GM18498 (cell line): Measurements from ENCODE around the gene CLNK.
A peak's percentile ranks its signal among the peaks of the same experiment; 100 is the strongest.

Experiments used
- ATAC-seq: cut with Tn5 transposase; IDR thresholded peaks from one replicate; pipeline ENCODE4 v1.9.1; 2021; ENCODE audit warnings: mild to moderate bottlenecking, moderate library complexity; ENCODE audit not compliant: unreplicated experiment

CLNK gene

GRCh38 chr4:10701702-10702460 is 17.3 kb upstream of the CLNK start:
- no peak for ATAC-seq

GRCh38 chr4:10701161-10701560 is 16.6 kb upstream of the CLNK start:
- ATAC-seq = no peak

GRCh38 chr4:10698172-10698571 is 13.6 kb upstream of the CLNK start:
- ATAC-seq = no peak

DNA sequence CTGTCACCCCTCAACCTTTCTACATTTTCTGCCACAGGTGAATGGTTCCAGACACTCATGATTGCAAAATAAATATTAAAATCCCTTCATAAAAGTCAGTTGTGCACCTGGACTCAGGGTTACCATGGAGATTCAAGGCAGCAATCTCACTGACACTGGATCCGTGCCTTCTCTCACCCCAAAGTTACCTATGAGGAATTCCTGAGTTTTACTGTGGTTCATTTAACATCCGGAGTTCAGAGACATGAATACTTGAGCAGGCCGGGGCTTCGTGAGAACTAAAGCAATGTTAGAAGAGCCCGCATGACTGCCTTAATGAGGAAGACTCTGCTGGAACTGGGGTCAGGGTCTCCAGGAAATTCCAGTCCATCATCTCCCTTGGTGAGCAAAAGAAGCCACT is 12.5 kb upstream of the CLNK start:
- no peak for ATAC-seq

- no peak for ATAC-seq
Measured at GRCh38 chr4:10696253-10696652, 11.7 kb upstream of the CLNK start.

GRCh38 chr4:10694828-10695209 is 10.3 kb upstream of the CLNK start:
- ATAC-seq = no peak

DNA sequence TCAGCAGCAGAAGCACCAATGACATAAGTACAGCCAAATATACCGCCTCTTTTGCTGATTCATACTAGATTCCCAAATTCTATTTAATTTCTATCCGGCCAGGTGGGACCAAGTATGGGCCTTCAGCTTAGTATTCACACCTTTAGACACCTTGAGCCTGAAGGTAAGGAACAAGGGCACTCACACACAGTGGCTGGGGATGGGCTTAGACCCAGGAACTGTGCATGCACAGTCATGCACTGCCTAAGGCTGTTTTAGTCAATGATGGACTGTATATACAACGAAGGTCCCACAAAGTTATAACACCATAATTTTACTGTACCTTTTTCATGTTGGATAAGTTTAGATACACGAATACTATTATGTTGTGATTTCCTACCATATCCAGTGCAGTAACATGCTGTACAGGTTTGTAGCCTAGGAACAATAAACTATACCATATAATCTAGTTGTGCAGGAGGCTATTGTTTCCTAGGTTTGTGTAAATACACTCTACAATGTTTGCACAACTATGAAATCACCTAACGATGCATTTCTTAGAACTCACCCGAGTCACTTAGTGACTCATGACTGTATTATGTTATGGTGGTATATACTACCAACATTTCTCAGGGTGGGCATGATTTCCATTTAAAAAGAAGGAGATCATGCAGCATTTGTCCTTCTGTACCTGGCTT is 9.7 kb upstream of the CLNK start:
- no peak for ATAC-seq

GRCh38 chr4:10691651-10692050 is 7.1 kb upstream of the CLNK start:
- ATAC-seq = no peak

DNA sequence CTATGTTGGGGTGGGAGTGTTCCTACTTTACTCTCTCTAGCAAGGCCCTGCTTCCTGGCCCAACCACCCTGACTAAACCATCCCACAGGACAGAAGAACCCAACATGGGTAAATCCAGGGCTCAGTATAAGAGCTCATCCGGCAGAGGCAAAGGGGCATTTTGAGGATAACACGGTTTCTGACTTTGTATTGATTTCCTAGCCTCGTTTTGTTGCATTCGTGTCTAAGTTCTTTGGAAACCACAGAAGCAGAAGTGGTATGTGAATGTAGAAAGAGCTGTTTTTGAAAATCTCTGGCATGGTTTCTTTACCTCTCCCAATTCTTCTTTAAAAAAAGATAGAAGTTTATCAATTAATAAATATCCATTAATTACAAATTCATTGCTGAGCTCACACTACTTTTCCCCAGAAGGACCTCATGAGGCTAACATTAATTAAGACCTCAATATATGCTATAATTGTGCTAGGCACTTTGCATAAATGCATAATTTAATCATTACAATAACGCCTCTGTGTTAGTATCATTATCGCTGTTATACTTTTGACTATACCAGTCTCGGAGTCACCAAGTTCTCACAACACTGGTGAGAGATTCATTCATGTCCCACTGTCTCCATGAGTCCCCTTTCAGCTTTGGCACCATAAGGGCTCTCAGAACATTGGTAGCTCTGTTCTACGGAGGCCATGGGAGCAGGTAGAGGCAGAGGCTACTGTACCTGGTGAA is 5.8 kb upstream of the CLNK start:
- peak; percentile 49 for ATAC-seq

- ATAC-seq = no peak
Measured at GRCh38 chr4:10688846-10689245, 4.3 kb upstream of the CLNK start.

- ATAC-seq = peak; percentile 42
Measured at GRCh38 chr4:10688022-10688421, 3.5 kb upstream of the CLNK start.

- ATAC-seq = no peak
Measured at GRCh38 chr4:10687526-10687925, 3.0 kb upstream of the CLNK start.

- no peak for ATAC-seq
Measured at GRCh38 chr4:10682397-10682796, 2.2 kb downstream of the CLNK start.

- peak; percentile 48 for ATAC-seq
Measured at GRCh38 chr4:10677796-10678497, 6.6 kb downstream of the CLNK start.

DNA sequence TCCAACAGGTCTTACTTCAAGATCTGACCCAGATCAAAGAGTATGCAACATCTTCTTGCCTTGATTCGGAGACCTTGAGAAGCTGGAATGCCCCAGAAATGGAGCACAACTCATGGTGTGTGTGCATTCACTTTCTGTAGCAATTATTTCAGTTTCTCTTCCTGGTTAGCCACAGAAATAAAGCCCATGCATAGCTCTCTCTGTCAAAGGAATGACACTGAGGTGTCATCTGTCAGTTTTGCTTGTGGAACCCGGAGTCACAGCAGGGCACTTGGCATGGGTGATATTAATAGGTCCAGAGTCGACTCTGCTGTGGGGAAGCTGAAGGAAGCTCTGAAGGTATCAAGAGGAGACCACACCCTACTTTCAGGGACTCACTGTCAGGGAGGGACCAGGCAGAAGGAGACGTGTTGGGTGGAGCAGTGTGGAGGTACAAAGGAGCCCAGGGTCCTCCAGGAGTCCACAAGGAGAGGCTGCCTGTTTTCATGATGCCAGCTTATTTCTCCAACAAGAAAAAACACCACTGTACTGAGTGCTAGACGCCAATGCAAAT is 10.7 kb downstream of the CLNK start:
- peak; percentile 78 for ATAC-seq

GRCh38 chr4:10672379-10672778 is 12.2 kb downstream of the CLNK start:
- ATAC-seq = no peak

- no peak for ATAC-seq
Measured at GRCh38 chr4:10671799-10672198, 12.8 kb downstream of the CLNK start.

GRCh38 chr4:10671366-10671765 is 13.2 kb downstream of the CLNK start:
- peak; percentile 90 for ATAC-seq

DNA sequence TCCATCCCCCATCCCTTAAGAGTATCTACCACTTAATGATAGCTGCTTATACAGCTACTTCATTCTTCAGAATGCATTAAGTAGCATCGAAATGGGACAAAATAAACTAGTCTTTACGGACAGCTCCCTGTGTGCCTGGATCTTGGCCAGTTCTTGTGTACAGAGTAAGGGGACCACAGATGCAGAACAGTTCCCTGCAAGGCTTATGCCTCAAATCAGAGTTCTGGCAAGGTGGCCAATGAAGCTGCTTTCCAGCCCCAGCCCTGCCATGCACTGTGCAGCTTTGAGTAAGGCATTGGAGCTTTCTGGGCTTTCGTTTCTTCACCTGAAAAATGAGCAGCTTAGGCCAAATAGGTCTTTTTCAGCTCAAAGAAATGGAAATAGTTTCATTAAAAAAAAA is 14.2 kb downstream of the CLNK start:
- ATAC-seq = no peak

- no peak for ATAC-seq
Measured at GRCh38 chr4:10667701-10668326, 16.8 kb downstream of the CLNK start.

GRCh38 chr4:10666616-10667015 is 18.0 kb downstream of the CLNK start:
- ATAC-seq = no peak
